Loucy (cell line): ENCODE measurements around the gene DSE.

ENCODE experiments used
- H2AFZ ChIP-seq: fragments of 200-600 bp; sonication (generic); 2 replicates; pipeline ENCODE4 v1.6.0; 2016; ENCODE audit warnings: antibody characterized with exemption, mild to moderate bottlenecking, low read length, moderate library complexity
- H3F3A ChIP-seq: fragments of 200-600 bp; 2 replicates; pipeline ENCODE4 v1.6.0; 2016; ENCODE audit warnings: antibody characterized with exemption, low read depth, mild to moderate bottlenecking
- H3K27me3 ChIP-seq: fragments of 200-600 bp; sonication (generic); 2 replicates; pipeline ENCODE4 v1.6.1; 2014; ENCODE audit warnings: low read length, mild to moderate bottlenecking; ENCODE audit not compliant: insufficient read depth, poor library complexity, severe bottlenecking
- H3K36me3 ChIP-seq: fragments of 200-600 bp; sonication (generic); 2 replicates; pipeline ENCODE4 v1.6.1; 2016; ENCODE audit warnings: low read length; ENCODE audit not compliant: insufficient read depth
- H3K4me1 ChIP-seq: fragments of 200-600 bp; sonication (generic); 2 replicates; pipeline ENCODE4 v1.5.1; 2014; ENCODE audit warnings: low read length, mild to moderate bottlenecking; ENCODE audit not compliant: insufficient read depth, poor library complexity, severe bottlenecking
- H3K4me2 ChIP-seq: fragments of 200-600 bp; sonication (generic); 2 replicates; pipeline ENCODE4 v1.6.0; 2014; ENCODE audit warnings: antibody characterized with exemption, low read length, low read depth, mild to moderate bottlenecking; ENCODE audit not compliant: poor library complexity, severe bottlenecking
- H3K4me3 ChIP-seq: fragments of 200-600 bp; sonication (generic); 2 replicates; pipeline ENCODE4 v1.5.1; 2014; ENCODE audit warnings: low read length, mild to moderate bottlenecking, mixed read lengths; ENCODE audit not compliant: poor library complexity, severe bottlenecking
- H3K79me2 ChIP-seq: fragments of 200-600 bp; sonication (generic); 2 replicates; pipeline ENCODE4 v1.6.1; 2014; ENCODE audit warnings: low read length; ENCODE audit not compliant: insufficient read depth
- H3K9ac ChIP-seq: fragments of 200-600 bp; sonication (generic); 2 replicates; pipeline ENCODE4 v1.6.0; 2014; ENCODE audit warnings: mild to moderate bottlenecking, low read depth, low read length, moderate library complexity; ENCODE audit not compliant: poor library complexity, severe bottlenecking
- H3K9me2 ChIP-seq: fragments of 200-600 bp; sonication (generic); replicated peaks from 2 replicates; pipeline ENCODE4 v1.6.1; 2016; ENCODE audit warnings: low read depth, low read length, mixed read lengths
- H3K9me3 ChIP-seq: fragments of 200-600 bp; sonication (generic); 2 replicates; pipeline ENCODE4 v1.6.1; 2014; ENCODE audit warnings: mild to moderate bottlenecking, antibody characterized with exemption, low read length, low read depth; ENCODE audit not compliant: insufficient read depth
- H4K20me1 ChIP-seq: fragments of 200-600 bp; sonication (generic); 2 replicates; pipeline ENCODE4 v1.6.0; 2014; ENCODE audit warnings: antibody characterized with exemption, low read length, mild to moderate bottlenecking; ENCODE audit not compliant: insufficient read depth, poor library complexity, severe bottlenecking
- CTCF ChIP-seq: fragments of 200-600 bp; sonication (generic); conservative IDR thresholded peaks from 2 replicates; pipeline ENCODE4 v1.5.1; 2014; ENCODE audit warnings: mild to moderate bottlenecking, antibody characterized with exemption, low read length
- EZH2phosphoT487 ChIP-seq: fragments of 200-600 bp; IDR thresholded peaks from 2 replicates; pipeline ENCODE4 v1.6.1; 2018; ENCODE audit warnings: antibody characterized with exemption, mild to moderate bottlenecking, moderate library complexity, borderline replicate concordance

DSE gene

GRCh38 chr6:116402108-116402937, 31.6 kb downstream of the DSE start:
- H3K79me2 ChIP-seq = no peaks in the 10 kb centered on the region
- no peaks in the 10 kb centered on the region for H3K27me3 ChIP-seq
- H3K36me3 ChIP-seq = no peaks in the 10 kb centered on the region
- TF ChIP-seq CTCF (no peak), EZH2phosphoT487 (no peak)
- no peak overlapping the region for H3K4me2 ChIP-seq
- H3F3A ChIP-seq = no peaks in the 10 kb centered on the region
- no peaks in the 10 kb centered on the region for H3K9me3 ChIP-seq
- no peak overlapping the region for H3K9ac ChIP-seq
- no peaks in the 10 kb centered on the region for H4K20me1 ChIP-seq
- H3K4me3 ChIP-seq = no peak overlapping the region
- no peaks in the 10 kb centered on the region for H3K9me2 ChIP-seq
- H2AFZ ChIP-seq = no peak overlapping the region
- H3K4me1 ChIP-seq = no peaks in the 10 kb centered on the region

DNA sequence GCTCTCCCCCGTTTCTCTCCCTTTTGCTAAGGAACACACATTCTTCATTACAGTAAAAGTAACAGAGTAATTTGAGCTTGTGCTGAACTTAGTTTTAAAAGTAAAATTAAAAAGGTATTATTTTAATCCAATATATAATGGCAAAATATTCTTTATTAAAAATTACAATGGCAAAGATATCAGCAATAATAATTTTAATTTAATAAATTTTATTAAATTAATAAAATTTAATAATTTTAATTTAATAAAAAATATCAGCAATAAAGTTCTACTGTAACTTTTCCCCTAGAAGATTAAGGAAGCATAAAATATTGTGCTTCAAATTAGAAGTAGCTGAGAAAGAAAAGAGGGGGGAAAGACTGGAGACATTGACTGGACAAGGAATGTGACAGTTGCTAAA, 32.5 kb downstream of the DSE start:
- Histone ChIP-seq H3K79me2 (no peaks in the 10 kb centered on the region), H3F3A (no peaks in the 10 kb centered on the region), H3K9me2 (no peaks in the 10 kb centered on the region), H2AFZ (no peak overlapping the region), H3K4me1 (no peaks in the 10 kb centered on the region), H4K20me1 (no peaks in the 10 kb centered on the region), H3K27me3 (no peaks in the 10 kb centered on the region), H3K4me2 (no peak overlapping the region), H3K36me3 (no peaks in the 10 kb centered on the region), H3K4me3 (no peak overlapping the region), H3K9me3 (no peaks in the 10 kb centered on the region), H3K9ac (no peak overlapping the region)
- TF ChIP-seq CTCF = no peak
- no peak for TF ChIP-seq EZH2phosphoT487

DNA sequence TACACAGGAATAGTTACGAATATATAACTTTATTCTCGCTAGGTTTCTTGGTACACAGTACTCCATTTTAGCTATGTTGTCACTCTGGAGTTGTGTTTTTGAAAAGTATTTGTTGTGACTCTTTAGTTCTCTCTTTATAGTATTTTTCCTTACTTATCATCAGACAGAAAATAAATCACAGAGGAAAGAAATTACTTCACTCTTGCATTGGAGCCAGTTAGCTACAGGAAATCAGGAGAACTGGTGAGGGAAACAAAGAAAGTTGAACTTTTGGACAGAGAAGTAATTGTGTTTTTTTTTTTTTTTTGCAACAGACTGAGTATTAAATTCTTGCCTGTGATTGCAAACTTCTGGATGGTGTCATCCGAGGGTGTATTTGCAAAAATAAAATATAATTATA, 33.9 kb downstream of the DSE start:
- Histone ChIP-seq H3K9me2 (no peaks in the 10 kb centered on the region), H3K4me1 (no peaks in the 10 kb centered on the region), H3K79me2 (no peaks in the 10 kb centered on the region), H2AFZ (no peak overlapping the region), H3K4me2 (no peak overlapping the region), H3K4me3 (no peak overlapping the region), H3K9me3 (no peaks in the 10 kb centered on the region), H4K20me1 (no peaks in the 10 kb centered on the region), H3K36me3 (no peaks in the 10 kb centered on the region), H3K27me3 (no peaks in the 10 kb centered on the region), H3K9ac (no peak overlapping the region), H3F3A (no peaks in the 10 kb centered on the region)
- TF ChIP-seq CTCF = no peak
- TF ChIP-seq EZH2phosphoT487 = no peak
